GM12878 (cell line): Measurements from ENCODE around the gene JDP2. TPM values are rescaled to one million over a fixed set of nuclear protein-coding genes. Genes with fewer than 3 reads are reported as not detected.

ENCODE experiments used
- BHLHE40 ChIP-seq, 2 experiments: fragments of 450-650 bp in 1 of 2; IDR thresholded peaks; 2 replicates each; pipeline ENCODE4 v1.6.1; 2011 to 2017; ENCODE audit warnings: low read depth in 2 of 2, borderline replicate concordance in 1 of 2, improper control_type of control experiment in 1 of 2, low read length in 1 of 2, mild to moderate bottlenecking in 1 of 2
- CHD2 ChIP-seq: IDR thresholded peaks from 2 replicates; pipeline ENCODE4 v1.6.1; 2011; ENCODE audit warnings: low read depth, low read length, improper control_type of control experiment, borderline replicate concordance
- CHD4 ChIP-seq: fragments of 200-600 bp; sonication (generic); IDR thresholded peaks from 2 replicates; pipeline ENCODE4 v1.6.1; 2016; ENCODE audit warnings: mild to moderate bottlenecking
- EP300 ChIP-seq, 2 experiments: fragments of 150-350 bp in 1 of 2; IDR thresholded peaks; 2 replicates each; pipeline ENCODE4 v1.6.1; 2011 to 2012; ENCODE audit warnings: low read depth in 2 of 2, low read length in 2 of 2, borderline replicate concordance in 1 of 2, improper control_type of control experiment in 1 of 2, inconsistent platforms in 1 of 2; ENCODE audit not compliant: control insufficient read depth in 1 of 2
- HDAC2 ChIP-seq: fragments of 200-600 bp; sonication (generic); IDR thresholded peaks from 2 replicates; pipeline ENCODE4 v1.6.1; 2017
- IKZF1 ChIP-seq: fragments of 450-650 bp; conservative IDR thresholded peaks from 2 replicates; pipeline ENCODE4 v1.6.1; 2017; ENCODE audit warnings: antibody characterized with exemption, mild to moderate bottlenecking
- IRF3 ChIP-seq: fragments of 450-650 bp; IDR thresholded peaks from 2 replicates; pipeline ENCODE4 v1.6.1; 2014; ENCODE audit warnings: mild to moderate bottlenecking
- LARP7 ChIP-seq: fragments of 450-650 bp; IDR thresholded peaks from 2 replicates; pipeline ENCODE4 v1.6.1; 2017; ENCODE audit warnings: mild to moderate bottlenecking
- MEF2A ChIP-seq: IDR thresholded peaks from 2 replicates; pipeline ENCODE4 v1.6.1; 2011; ENCODE audit warnings: low read depth, mild to moderate bottlenecking, low read length, moderate library complexity; ENCODE audit not compliant: insufficient read depth
- MTA3 ChIP-seq: IDR thresholded peaks from 2 replicates; pipeline ENCODE4 v1.6.1; 2012; ENCODE audit warnings: low read length, inconsistent platforms, borderline replicate concordance
- NR2F1 ChIP-seq: fragments of 450-650 bp; conservative IDR thresholded peaks from 2 replicates; pipeline ENCODE4 v1.6.1; 2017; ENCODE audit warnings: mild to moderate bottlenecking
- PAX5 ChIP-seq: IDR thresholded peaks from 2 replicates; pipeline ENCODE4 v1.6.1; 2011; ENCODE audit warnings: low read depth, low read length, borderline replicate concordance
- PML ChIP-seq: IDR thresholded peaks from 2 replicates; pipeline ENCODE4 v1.6.1; 2012; ENCODE audit warnings: low read length, inconsistent platforms
- POLR2AphosphoS5 ChIP-seq: IDR thresholded peaks from 2 replicates; pipeline ENCODE4 v1.6.1; 2011; ENCODE audit warnings: mild to moderate bottlenecking, low read length, inconsistent platforms
- RB1 ChIP-seq: fragments of 450-650 bp; formaldehyde crosslinking; IDR thresholded peaks from 2 replicates; pipeline ENCODE4 v1.6.1; 2017; ENCODE audit warnings: mild to moderate bottlenecking, borderline replicate concordance
- RELB ChIP-seq: fragments of 450-650 bp; IDR thresholded peaks from 2 replicates; pipeline ENCODE4 v1.6.1; 2017; ENCODE audit warnings: low read depth, mild to moderate bottlenecking, moderate library complexity
- RUNX3 ChIP-seq: IDR thresholded peaks from 2 replicates; pipeline ENCODE4 v1.6.1; 2012; ENCODE audit warnings: low read length, inconsistent platforms
- SP1 ChIP-seq: IDR thresholded peaks from one replicate; pipeline ENCODE4 v1.6.1; 2011; ENCODE audit warnings: low read depth, low read length
- SUPT20H ChIP-seq: IDR thresholded peaks from 2 replicates; pipeline ENCODE4 v1.6.1; 2011; ENCODE audit warnings: low read depth, mild to moderate bottlenecking, low read length, moderate library complexity, borderline replicate concordance; ENCODE audit not compliant: control insufficient read depth
- TCF12 ChIP-seq: IDR thresholded peaks from 2 replicates; pipeline ENCODE4 v1.6.1; 2011; ENCODE audit warnings: low read depth, mild to moderate bottlenecking, low read length
- YBX1 ChIP-seq: fragments of 450-650 bp; IDR thresholded peaks from 2 replicates; pipeline ENCODE4 v1.6.1; 2016; ENCODE audit warnings: antibody characterized with exemption
- ZBED1 ChIP-seq: IDR thresholded peaks from 2 replicates; pipeline ENCODE4 v1.6.1; 2016; ENCODE audit warnings: borderline replicate concordance
- polyA plus RNA-seq, 11 experiments: library from polyadenylated mRNA; depleted of rRNA in 4 of 11; unstranded in 6 of 11; stranded (reverse) in 5 of 11; fragments of >200 nt; fragmentation: Nextera tagmentation in 4 of 11; fragmentation: Illumina TruSeq in 1 of 11; extraction: Ambion mirVana in 4 of 11; extraction: Trizol in 1 of 11; gene quantifications; 1 replicate in 1 of 11; 2 replicates in 10 of 11; pipeline versions ENCODE4 v1.2.1 to v1.2.3, GENCODE V29; 2011 to 2016; ENCODE audit warnings: inconsistent platforms in 2 of 11, missing spikeins in 2 of 11, low read depth in 1 of 11
- total RNA-seq, 4 experiments: library from RNA; depleted of rRNA in 3 of 4; stranded (reverse); fragments of >200 nt in 3 of 4; fragmentation: Illumina TruSeq in 1 of 4; extraction: Trizol in 1 of 4; gene quantifications; 2 replicates each; pipeline versions ENCODE4 v1.2.1 to v1.2.3, GENCODE V29; 2013 to 2021

Gene JDP2
- total and polyA plus RNA-seq, 10 of the 15 experiments (the other 5 are each of a cell fraction or from before 2014, with no cell fraction given) = 0.71 to 21.3 (median 11.2) TPM

GRCh38 chr14:75418850-75419768 is 8.7 kb upstream of the JDP2 start (continued):
- TF ChIP-seq IRF3 (no peak), YBX1 (no peak), TCF12 (0 out of 2 replicates have a peak, but pooled peaks have one; percentile 40), RELB (peak; percentile 76), ZBED1 (peak; percentile 50; the same call in 1 of the 2 replicates), RUNX3 (peak; percentile 64; the same call in 1 of the 2 replicates), EP300 (IDR thresholded peaks at IDR 0.05; ENCODE audit: borderline replicate concordance in 1 of 2, control insufficient read depth in 1 of 2, low read depth in 2 of 2, low read length in 2 of 2) (peak in 1 of 2 experiments; percentile 19; a peak in 1 of 4 replicates), CHD2 (peak; percentile 82), HDAC2 (no peak), SUPT20H (no peak), BHLHE40 (IDR thresholded peaks at IDR 0.05; ENCODE audit: borderline replicate concordance in 1 of 2, low read depth in 2 of 2, low read length in 1 of 2) (peak in 1 of 2 experiments; percentile 50; a peak in 1 of 4 replicates), MTA3 (no peak), NR2F1 (no peak), IKZF1 (peak; percentile 82), LARP7 (no peak), MEF2A (peak; percentile 21; the same call in 1 of the 2 replicates), RB1 (peak; percentile 33; the same call in 1 of the 2 replicates), PML (peak; percentile 64; the same call in 1 of the 2 replicates), POLR2AphosphoS5 (peak; percentile 34; the same call in 1 of the 2 replicates), CHD4 (no peak), SP1 (peak; percentile 90), PAX5 (peak; percentile 34; the same call in 1 of the 2 replicates)
- TF ChIP-seq, all 136 proteins: peak for 39
